OCI-LY1 (cell line): ENCODE results near the gene HOMER1.

Experiments
- H2AFZ ChIP-seq: fragments of 200-600 bp; sonication (generic), shearing (Covaris generic); 2 replicates; pipeline ENCODE4 v1.6.0; 2014; ENCODE audit warnings: antibody characterized with exemption, mild to moderate bottlenecking, low read length
- H3F3A ChIP-seq: fragments of 200-600 bp; sonication (generic), shearing (Covaris generic); 2 replicates; pipeline ENCODE4 v1.6.0; 2014; ENCODE audit warnings: mild to moderate bottlenecking, antibody characterized with exemption, low read length, moderate library complexity; ENCODE audit not compliant: insufficient read depth
- H3K27ac ChIP-seq: fragments of 200-600 bp; sonication (generic); 2 replicates; pipeline ENCODE4 v1.5.1; 2014; ENCODE audit warnings: low read length, mixed run types, mild to moderate bottlenecking, low read depth; ENCODE audit not compliant: poor library complexity, severe bottlenecking
- H3K27me3 ChIP-seq: fragments of 200-600 bp; sonication (generic); 2 replicates; pipeline ENCODE4 v1.6.0; 2014; ENCODE audit warnings: antibody characterized with exemption, mild to moderate bottlenecking, low read length, moderate library complexity; ENCODE audit not compliant: insufficient read depth
- H3K36me3 ChIP-seq: fragments of 200-600 bp; sonication (generic); 2 replicates; pipeline ENCODE4 v1.6.1; 2014; ENCODE audit warnings: mild to moderate bottlenecking, antibody characterized with exemption, low read length, moderate library complexity, mixed read lengths; ENCODE audit not compliant: insufficient read depth
- H3K4me1 ChIP-seq: fragments of 200-600 bp; sonication (generic); 2 replicates; pipeline ENCODE4 v1.5.1; 2014; ENCODE audit warnings: mild to moderate bottlenecking, low read length, moderate library complexity; ENCODE audit not compliant: insufficient read depth, severe bottlenecking
- H3K4me2 ChIP-seq: fragments of 200-600 bp; sonication (generic), shearing (Covaris generic); 2 replicates; pipeline ENCODE4 v1.6.1; 2014; ENCODE audit warnings: low read length
- H3K4me3 ChIP-seq: fragments of 200-600 bp; sonication (generic); 2 replicates; pipeline ENCODE4 v1.5.1; 2014; ENCODE audit warnings: low read length, low read depth, mild to moderate bottlenecking, mixed read lengths; ENCODE audit not compliant: poor library complexity, severe bottlenecking
- H3K79me2 ChIP-seq: fragments of 200-600 bp; shearing (Covaris generic); 2 replicates; pipeline ENCODE4 v1.6.1; 2016; ENCODE audit warnings: mixed run types, low read length, mixed read lengths; ENCODE audit not compliant: insufficient read depth
- H3K9ac ChIP-seq: fragments of 200-600 bp; sonication (generic), shearing (Covaris generic); 2 replicates; pipeline ENCODE4 v1.6.1; 2014; ENCODE audit warnings: mild to moderate bottlenecking, low read length, mixed read lengths
- H3K9me2 ChIP-seq: fragments of 200-600 bp; sonication (generic), shearing (Covaris generic); 2 replicates; pipeline ENCODE4 v1.6.1; 2014; ENCODE audit warnings: low read depth, mild to moderate bottlenecking, low read length, mixed read lengths
- H3K9me3 ChIP-seq: fragments of 200-600 bp; shearing (Covaris generic); 2 replicates; pipeline ENCODE4 v1.6.1; 2014; ENCODE audit warnings: low read length, mixed read lengths
- H4K20me1 ChIP-seq: fragments of 200-600 bp; sonication (generic), shearing (Covaris generic); 2 replicates; pipeline ENCODE4 v1.6.0; 2016; ENCODE audit warnings: mild to moderate bottlenecking, low read length; ENCODE audit not compliant: insufficient read depth
- EZH2 ChIP-seq: fragments of 200-600 bp; sonication (generic), shearing (Covaris generic); IDR thresholded peaks from 2 replicates; pipeline ENCODE4 v1.8.0; 2017; ENCODE audit warnings: borderline replicate concordance, mixed run types, mild to moderate bottlenecking, antibody characterized with exemption, low read length, moderate library complexity, mixed read lengths
- TF ChIP-seq, protein P1 (sequence below): fragments of 200-600 bp; sonication (generic), shearing (Covaris generic); IDR thresholded peaks from 2 replicates; pipeline ENCODE4 v1.5.1; 2017; ENCODE audit warnings: mild to moderate bottlenecking, antibody characterized with exemption, low read length, moderate library complexity, mixed read lengths

HOMER1 gene

DNA sequence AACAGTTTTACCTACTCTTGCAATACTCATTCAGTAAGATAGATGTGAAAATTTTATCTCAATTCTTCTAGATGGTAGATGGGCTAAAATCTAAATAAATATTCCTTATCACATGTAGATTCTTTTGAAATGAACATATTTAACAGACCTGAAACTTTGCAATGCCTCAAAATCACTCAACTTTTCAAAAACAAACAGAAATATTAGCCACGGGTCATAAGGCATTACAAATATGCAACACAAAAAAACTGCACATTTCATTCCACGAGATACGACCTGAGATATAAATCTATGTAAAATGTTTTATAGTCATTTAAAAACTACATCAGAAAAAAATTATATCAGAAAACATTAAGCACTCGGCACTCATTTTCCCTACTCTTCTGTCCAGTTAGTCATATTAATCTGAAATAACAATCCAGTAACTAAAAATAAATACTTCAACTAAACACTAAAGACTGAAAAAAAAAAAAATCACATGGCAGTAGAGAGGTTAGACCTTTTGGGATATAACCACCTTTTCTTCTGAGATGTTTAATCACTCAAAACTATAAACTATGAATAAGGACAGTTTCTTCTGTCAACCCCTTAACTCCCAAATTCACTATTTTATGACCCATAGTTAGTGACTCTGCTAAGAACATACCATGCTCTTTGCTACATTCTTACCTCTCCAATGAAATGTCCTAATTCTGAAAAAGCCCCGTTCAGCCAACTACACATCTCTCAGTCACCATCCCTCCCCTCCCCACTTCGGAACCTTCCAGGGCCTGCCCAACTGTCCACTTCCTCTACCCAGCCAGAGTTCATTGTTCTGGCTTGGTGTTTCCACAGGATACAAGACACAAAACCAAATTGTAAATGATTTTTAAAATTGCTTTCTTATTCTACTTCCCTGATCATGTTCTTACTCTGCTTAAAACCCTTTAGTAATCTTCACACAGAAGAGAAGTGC lies 6.4 kb downstream of the HOMER1 start:
- Histone ChIP-seq H4K20me1 (no peaks in the 10 kb centered on the region), H3K4me2 (no peak overlapping the region), H3K79me2 (no peaks in the 10 kb centered on the region), H3K36me3 (no peaks in the 10 kb centered on the region), H3K4me1 (peaks cover 9% of the 10 kb centered on the region), H3K9ac (no peak overlapping the region), H3K9me2 (no peaks in the 10 kb centered on the region), H3F3A (no peaks in the 10 kb centered on the region; the same call in 1 of the 2 replicates), H3K27me3 (no peaks in the 10 kb centered on the region), H3K9me3 (no peaks in the 10 kb centered on the region), H3K27ac (no peak overlapping the region), H2AFZ (no peak overlapping the region), H3K4me3 (no peak overlapping the region)
- no peak for TF ChIP-seq EZH2
- TF ChIP-seq, protein P1, sequence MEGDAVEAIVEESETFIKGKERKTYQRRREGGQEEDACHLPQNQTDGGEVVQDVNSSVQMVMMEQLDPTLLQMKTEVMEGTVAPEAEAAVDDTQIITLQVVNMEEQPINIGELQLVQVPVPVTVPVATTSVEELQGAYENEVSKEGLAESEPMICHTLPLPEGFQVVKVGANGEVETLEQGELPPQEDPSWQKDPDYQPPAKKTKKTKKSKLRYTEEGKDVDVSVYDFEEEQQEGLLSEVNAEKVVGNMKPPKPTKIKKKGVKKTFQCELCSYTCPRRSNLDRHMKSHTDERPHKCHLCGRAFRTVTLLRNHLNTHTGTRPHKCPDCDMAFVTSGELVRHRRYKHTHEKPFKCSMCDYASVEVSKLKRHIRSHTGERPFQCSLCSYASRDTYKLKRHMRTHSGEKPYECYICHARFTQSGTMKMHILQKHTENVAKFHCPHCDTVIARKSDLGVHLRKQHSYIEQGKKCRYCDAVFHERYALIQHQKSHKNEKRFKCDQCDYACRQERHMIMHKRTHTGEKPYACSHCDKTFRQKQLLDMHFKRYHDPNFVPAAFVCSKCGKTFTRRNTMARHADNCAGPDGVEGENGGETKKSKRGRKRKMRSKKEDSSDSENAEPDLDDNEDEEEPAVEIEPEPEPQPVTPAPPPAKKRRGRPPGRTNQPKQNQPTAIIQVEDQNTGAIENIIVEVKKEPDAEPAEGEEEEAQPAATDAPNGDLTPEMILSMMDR: no peak

DNA sequence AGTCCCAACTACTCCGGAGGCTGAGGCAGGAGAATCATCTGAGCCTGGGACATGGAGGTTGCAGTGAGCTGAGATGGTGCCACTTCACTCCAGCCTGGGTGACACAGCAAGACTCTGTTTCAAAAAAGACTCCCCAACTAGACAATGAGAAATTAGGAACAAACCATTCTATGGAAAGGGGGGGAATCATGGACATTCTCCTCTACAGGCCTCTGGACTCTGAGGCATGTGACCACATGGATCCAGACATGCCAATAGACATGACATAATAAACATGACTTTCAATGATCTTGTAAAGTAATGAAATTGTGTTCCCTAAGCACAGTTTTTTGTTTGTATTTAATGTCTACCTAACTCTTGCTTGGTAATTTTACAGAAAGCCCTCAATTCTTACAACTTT lies 8.8 kb downstream of the HOMER1 start:
- TF ChIP-seq, protein P1: no peak
- no peak for TF ChIP-seq EZH2
- Histone ChIP-seq H3K79me2 (no peaks in the 10 kb centered on the region), H4K20me1 (no peaks in the 10 kb centered on the region), H3K4me2 (no peak overlapping the region), H3K9me2 (no peaks in the 10 kb centered on the region), H3K36me3 (no peaks in the 10 kb centered on the region), H3K27ac (no peak overlapping the region), H3K4me1 (no peaks in the 10 kb centered on the region), H3F3A (no peaks in the 10 kb centered on the region), H3K9ac (no peak overlapping the region), H2AFZ (no peak overlapping the region), H3K4me3 (no peak overlapping the region), H3K27me3 (no peaks in the 10 kb centered on the region), H3K9me3 (no peaks in the 10 kb centered on the region)

DNA sequence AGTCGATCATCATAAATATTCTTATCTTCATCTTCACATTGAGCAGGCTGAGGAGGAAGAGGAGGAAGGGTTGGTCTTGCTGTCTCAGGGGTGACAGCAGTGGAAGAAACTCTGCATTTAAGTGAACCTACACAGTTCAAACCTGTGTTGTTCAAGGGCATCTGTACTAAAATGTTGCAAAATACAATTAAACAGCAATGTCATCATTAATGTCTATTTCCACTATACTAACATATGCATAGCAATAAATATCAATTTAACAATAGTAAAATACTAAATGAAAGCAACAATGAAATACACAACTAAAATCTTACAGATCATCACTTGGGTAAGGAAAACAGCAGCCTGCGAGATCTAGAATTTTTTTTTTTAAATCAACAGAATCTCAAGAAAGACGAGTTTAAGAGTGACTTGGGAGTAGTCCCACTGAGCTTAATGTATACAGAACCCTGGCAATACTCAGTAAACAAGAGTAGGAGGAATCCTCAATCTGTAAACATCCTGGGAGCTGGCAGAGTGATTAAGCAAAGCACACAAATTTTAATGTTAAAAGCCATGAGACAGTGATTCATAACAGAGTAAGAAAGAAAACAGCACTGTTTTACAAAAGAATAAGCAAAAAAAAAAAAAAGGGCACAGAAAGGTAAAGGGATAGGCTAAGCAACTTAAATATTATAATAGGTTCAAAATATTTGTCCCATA lies 10.0 kb downstream of the HOMER1 start:
- Histone ChIP-seq H3K27me3 (no peaks in the 10 kb centered on the region), H3K4me1 (no peaks in the 10 kb centered on the region), H3K79me2 (no peaks in the 10 kb centered on the region), H3F3A (no peaks in the 10 kb centered on the region), H4K20me1 (no peaks in the 10 kb centered on the region), H3K36me3 (no peaks in the 10 kb centered on the region), H3K4me3 (no peak overlapping the region), H3K4me2 (no peak overlapping the region), H3K9ac (no peak overlapping the region), H3K9me2 (no peaks in the 10 kb centered on the region), H3K9me3 (no peaks in the 10 kb centered on the region), H3K27ac (no peak overlapping the region), H2AFZ (no peak overlapping the region)
- TF ChIP-seq, protein P1: no peak
